K562 (cell line): Measurements from ENCODE around the gene KISS1R.

ENCODE experiments used
- FOXA3 ChIP-seq, 2 experiments: fragments of 450-650 bp in 1 of 2; sonication (generic) in 1 of 2; formaldehyde crosslinking; IDR thresholded peaks in 1 of 2; conservative IDR thresholded peaks in 1 of 2; 2 replicates each; pipeline versions ENCODE4 v1.4.0 to v1.8.0; 2020 to 2022; ENCODE audit warnings: mild to moderate bottlenecking in 2 of 2, missing genetic modification reagents in 1 of 2
- SMARCB1 ChIP-seq: IDR thresholded peaks from 2 replicates; pipeline ENCODE4 v1.6.1; 2011; ENCODE audit warnings: improper control_type of control experiment, low read depth; ENCODE audit not compliant: insufficient read length
- WHSC1 ChIP-seq: IDR thresholded peaks from one replicate; pipeline ENCODE4 v1.6.1; 2012; ENCODE audit warnings: low read length, control low read depth, inconsistent platforms
- ZFP1 ChIP-seq: fragments of 450-650 bp; formaldehyde crosslinking; IDR thresholded peaks from 2 replicates; pipeline ENCODE4 v1.4.0; 2020; ENCODE audit warnings: mild to moderate bottlenecking, mixed read lengths
- TF ChIP-seq, protein P1 (sequence below): fragments of 450-650 bp; IDR thresholded peaks from 2 replicates; pipeline ENCODE4 v1.6.1; 2016; ENCODE audit warnings: low read depth

- TF ChIP-seq, protein P1, sequence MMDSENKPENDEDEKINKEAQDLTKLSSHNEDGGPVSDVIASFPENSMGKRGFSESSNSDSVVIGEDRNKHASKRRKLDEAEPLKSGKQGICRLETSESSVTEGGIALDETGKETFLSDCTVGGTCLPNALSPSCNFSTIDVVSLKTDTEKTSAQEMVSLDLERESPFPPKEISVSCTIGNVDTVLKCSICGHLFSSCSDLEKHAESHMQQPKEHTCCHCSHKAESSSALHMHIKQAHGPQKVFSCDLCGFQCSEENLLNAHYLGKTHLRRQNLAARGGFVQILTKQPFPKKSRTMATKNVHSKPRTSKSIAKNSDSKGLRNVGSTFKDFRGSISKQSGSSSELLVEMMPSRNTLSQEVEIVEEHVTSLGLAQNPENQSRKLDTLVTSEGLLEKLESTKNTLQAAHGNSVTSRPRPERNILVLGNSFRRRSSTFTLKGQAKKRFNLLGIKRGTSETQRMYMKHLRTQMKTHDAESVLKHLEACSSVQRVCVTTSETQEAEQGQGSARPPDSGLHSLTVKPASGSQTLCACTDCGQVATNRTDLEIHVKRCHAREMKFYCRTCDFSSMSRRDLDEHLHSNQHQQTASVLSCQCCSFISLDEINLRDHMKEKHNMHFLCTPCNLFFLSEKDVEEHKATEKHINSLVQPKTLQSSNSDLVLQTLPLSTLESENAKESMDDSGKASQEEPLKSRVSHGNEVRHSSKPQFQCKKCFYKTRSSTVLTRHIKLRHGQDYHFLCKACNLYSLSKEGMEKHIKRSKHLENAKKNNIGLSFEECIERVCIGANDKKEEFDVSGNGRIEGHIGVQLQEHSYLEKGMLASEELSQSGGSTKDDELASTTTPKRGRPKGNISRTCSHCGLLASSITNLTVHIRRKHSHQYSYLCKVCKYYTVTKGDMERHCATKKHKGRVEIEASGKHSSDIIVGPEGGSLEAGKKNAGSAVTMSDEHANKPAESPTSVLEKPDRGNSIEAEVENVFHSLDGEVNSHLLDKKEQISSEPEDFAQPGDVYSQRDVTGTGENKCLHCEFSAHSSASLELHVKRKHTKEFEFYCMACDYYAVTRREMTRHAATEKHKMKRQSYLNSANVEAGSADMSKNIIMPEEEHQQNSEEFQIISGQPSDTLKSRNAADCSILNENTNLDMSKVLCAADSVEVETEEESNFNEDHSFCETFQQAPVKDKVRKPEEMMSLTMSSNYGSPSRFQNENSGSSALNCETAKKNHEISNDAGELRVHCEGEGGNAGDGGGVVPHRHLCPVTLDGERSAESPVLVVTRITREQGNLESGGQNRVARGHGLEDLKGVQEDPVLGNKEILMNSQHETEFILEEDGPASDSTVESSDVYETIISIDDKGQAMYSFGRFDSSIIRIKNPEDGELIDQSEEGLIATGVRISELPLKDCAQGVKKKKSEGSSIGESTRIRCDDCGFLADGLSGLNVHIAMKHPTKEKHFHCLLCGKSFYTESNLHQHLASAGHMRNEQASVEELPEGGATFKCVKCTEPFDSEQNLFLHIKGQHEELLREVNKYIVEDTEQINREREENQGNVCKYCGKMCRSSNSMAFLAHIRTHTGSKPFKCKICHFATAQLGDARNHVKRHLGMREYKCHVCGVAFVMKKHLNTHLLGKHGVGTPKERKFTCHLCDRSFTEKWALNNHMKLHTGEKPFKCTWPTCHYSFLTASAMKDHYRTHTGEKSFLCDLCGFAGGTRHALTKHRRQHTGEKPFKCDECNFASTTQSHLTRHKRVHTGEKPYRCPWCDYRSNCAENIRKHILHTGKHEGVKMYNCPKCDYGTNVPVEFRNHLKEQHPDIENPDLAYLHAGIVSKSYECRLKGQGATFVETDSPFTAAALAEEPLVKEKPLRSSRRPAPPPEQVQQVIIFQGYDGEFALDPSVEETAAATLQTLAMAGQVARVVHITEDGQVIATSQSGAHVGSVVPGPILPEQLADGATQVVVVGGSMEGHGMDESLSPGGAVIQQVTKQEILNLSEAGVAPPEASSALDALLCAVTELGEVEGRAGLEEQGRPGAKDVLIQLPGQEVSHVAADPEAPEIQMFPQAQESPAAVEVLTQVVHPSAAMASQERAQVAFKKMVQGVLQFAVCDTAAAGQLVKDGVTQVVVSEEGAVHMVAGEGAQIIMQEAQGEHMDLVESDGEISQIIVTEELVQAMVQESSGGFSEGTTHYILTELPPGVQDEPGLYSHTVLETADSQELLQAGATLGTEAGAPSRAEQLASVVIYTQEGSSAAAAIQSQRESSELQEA, result no peak
- TF ChIP-seq WHSC1, result no peak
- TF ChIP-seq FOXA3 (CRISPR knock-in tag; conservative IDR thresholded peaks at IDR 0.05 in 1 of 2, IDR thresholded peaks at IDR 0.05 in 1 of 2), result no peak
- no peak for TF ChIP-seq ZFP1
- TF ChIP-seq SMARCB1, result no peak
Observed at GRCh38 chr19:913080-913748, 3.9 kb upstream of the KISS1R start, which contains the start of gene R3HDM4.
